ENCODE measurements around the gene ARMC3. TPM values are rescaled to one million over a fixed set of nuclear protein-coding genes. Genes with fewer than 3 reads are reported as not detected.

The ARMC3 gene
- total RNA-seq, 1 donor from 2014 or later: not detected

GRCh38 chr10:23037561-23037960, 109.7 kb downstream of the ARMC3 start:
- Histone ChIP-seq H3K4me3 (no peak overlapping the region), H3K4me1 (no peaks in the 10 kb centered on the region), H3K27me3 (ENCODE audit: low read depth) (peaks cover 4% of the 10 kb centered on the region), H3K9me3 (replicated peaks) (peaks cover 16% of the 10 kb centered on the region), H3K36me3 (no peaks in the 10 kb centered on the region), H3K27ac (replicated peaks) (no peak overlapping the region)
- no peak for DNase-seq
- intact Hi-C loops (cut with micrococcal nuclease): no loop called here
- TF ChIP-seq CTCF (IDR thresholded peaks at IDR 0.05; ENCODE audit: borderline replicate concordance): no peak

- Histone ChIP-seq H3K27me3 (ENCODE audit: low read depth) (peaks cover 4% of the 10 kb centered on the region), H3K36me3 (no peaks in the 10 kb centered on the region), H3K9me3 (replicated peaks) (peaks cover 21% of the 10 kb centered on the region), H3K27ac (replicated peaks) (no peak overlapping the region), H3K4me1 (no peaks in the 10 kb centered on the region), H3K4me3 (no peak overlapping the region)
- no peak for DNase-seq
- no peak for TF ChIP-seq CTCF (IDR thresholded peaks at IDR 0.05; ENCODE audit: borderline replicate concordance)
- intact Hi-C loops (cut with micrococcal nuclease): no loop called here
Observed at GRCh38 chr10:23038172-23038571, 110.3 kb downstream of the ARMC3 start.

- Histone ChIP-seq H3K9me3 (replicated peaks) (peaks cover 15% of the 10 kb centered on the region), H3K4me3 (no peak overlapping the region), H3K4me1 (no peaks in the 10 kb centered on the region), H3K27ac (replicated peaks) (no peak overlapping the region), H3K36me3 (no peaks in the 10 kb centered on the region), H3K27me3 (ENCODE audit: low read depth) (peaks cover 4% of the 10 kb centered on the region)
- TF ChIP-seq CTCF (IDR thresholded peaks at IDR 0.05; ENCODE audit: borderline replicate concordance): no peak
- no peak for DNase-seq
- intact Hi-C loops (cut with micrococcal nuclease): no loop called here
Observed at GRCh38 chr10:23040002-23040401, 112.1 kb downstream of the ARMC3 start.

GRCh38 chr10:23046027-23046426, 118.2 kb downstream of the ARMC3 start:
- no peaks in the 10 kb centered on the region for H3K36me3 ChIP-seq
- peaks cover 13% of the 10 kb centered on the region for H3K4me1 ChIP-seq
- no peak overlapping the region for H3K4me3 ChIP-seq
- H3K9me3 ChIP-seq (replicated peaks): peaks cover 6% of the 10 kb centered on the region
- H3K27me3 ChIP-seq (ENCODE audit: low read depth): no peaks in the 10 kb centered on the region
- no peak overlapping the region for H3K27ac ChIP-seq (replicated peaks)
- intact Hi-C loops (cut with micrococcal nuclease): no loop called here
- no peak for DNase-seq
- TF ChIP-seq CTCF (IDR thresholded peaks at IDR 0.05; ENCODE audit: borderline replicate concordance): no peak

- peaks cover 16% of the 10 kb centered on the region for H3K4me1 ChIP-seq
- H3K27me3 ChIP-seq (ENCODE audit: low read depth): no peaks in the 10 kb centered on the region
- no peak overlapping the region for H3K4me3 ChIP-seq
- DNase-seq: no peak
- H3K27ac ChIP-seq (replicated peaks): no peak overlapping the region
- intact Hi-C loops (cut with micrococcal nuclease): no loop called here
- H3K9me3 ChIP-seq (replicated peaks): peaks cover 6% of the 10 kb centered on the region
- no peaks in the 10 kb centered on the region for H3K36me3 ChIP-seq
- no peak for TF ChIP-seq CTCF (IDR thresholded peaks at IDR 0.05; ENCODE audit: borderline replicate concordance)
Observed at GRCh38 chr10:23047201-23048050, 119.6 kb downstream of the ARMC3 start.

Measured in left ventricle myocardium inferior (tissue), 1 donor.